HCT116 (cell line): ENCODE data around the gene BAHCC1. TPM values are rescaled to one million over a fixed set of nuclear protein-coding genes. Genes with fewer than 3 reads are reported as not detected.

Source experiments
- ATAC-seq: fragments of 200-7000 bp; cut with Tn5 transposase; 2 replicates; pipeline ENCODE4 v1.9.1; 2020; ENCODE audit warnings: mild to moderate bottlenecking, moderate library complexity
- BruUV-seq: library from RNA; stranded (reverse); fragments of 400-500 nt; replicated peaks from 2 replicates; lab custom pipeline; 2021; lab: Mats Ljungman, UMichigan
- CTCF ChIA-PET: fragments of 300-600 bp; sonication (Branson Sonifier 250); formaldehyde crosslinking; loops from one replicate; lab custom pipeline; 2021; ENCODE audit warnings: antibody characterized with exemption; lab: Charles Lee
- POLR2A ChIA-PET: fragments of 300-600, 350-600 bp; sonication (Branson Sonifier 250); formaldehyde crosslinking; loops from one replicate; lab custom pipeline; 2021; ENCODE audit warnings: antibody characterized with exemption; lab: Charles Lee
- RAD21 ChIA-PET, 2 experiments: fragments of 300-600 bp; sonication (Branson Sonifier 250); formaldehyde crosslinking; loops; one replicate each; lab custom pipeline; 2023; ENCODE audit warnings: low total read pairs in 2 of 2; ENCODE audit not compliant: uncharacterized antibody in 2 of 2, unreplicated experiment in 2 of 2, low non-redundant PET in 1 of 2; lab: Charles Lee
- DNase-seq: peaks from one replicate; pipeline ENCODE4 v3.0.0-alpha.2; 2010; ENCODE audit warnings: low read depth, low spot score
- H2AFZ ChIP-seq: fragments of 200-600 bp; shearing (Covaris generic), sonication (generic); 2 replicates; pipeline ENCODE4 v1.6.1; 2017; ENCODE audit warnings: low read depth, mixed run types, mixed read lengths, antibody characterized with exemption, low read length; ENCODE audit not compliant: poor library complexity, severe bottlenecking
- H3K27ac ChIP-seq: 2 replicates; pipeline ENCODE4 v1.5.1; 2012; ENCODE audit warnings: low read depth, low read length
- H3K27me3 ChIP-seq: fragments of 200-600 bp; sonication (generic); 2 replicates; pipeline ENCODE4 v1.6.1; 2016; ENCODE audit warnings: mixed run types, low read length, mixed read lengths; ENCODE audit not compliant: insufficient read depth
- H3K36me3 ChIP-seq, 2 experiments: fragments of 200-500 bp in 1 of 2; fragments of 200-600 bp in 1 of 2; sonication (Bioruptor generic) in 1 of 2; sonication (generic) in 1 of 2; 2 replicates each; pipeline versions ENCODE4 v1.5.1 to v1.6.1; 2014 to 2016; ENCODE audit warnings: low read length in 2 of 2, inconsistent platforms in 1 of 2, mixed read lengths in 1 of 2, mixed run types in 1 of 2; ENCODE audit not compliant: insufficient read depth in 2 of 2, control insufficient read depth in 1 of 2
- H3K4me1 ChIP-seq, 2 experiments: fragments of 200-600 bp in 1 of 2; sonication (generic) in 1 of 2; 2 replicates each; pipeline versions ENCODE4 v1.5.1 to v1.6.1; 2012 to 2017; ENCODE audit warnings: low read length in 2 of 2, inconsistent platforms in 1 of 2, mild to moderate bottlenecking in 1 of 2, mixed read lengths in 1 of 2, mixed run types in 1 of 2, moderate library complexity in 1 of 2; ENCODE audit not compliant: insufficient read depth in 2 of 2, control insufficient read depth in 1 of 2
- H3K4me2 ChIP-seq: fragments of 200-600 bp; sonication (generic); 2 replicates; pipeline ENCODE4 v1.6.1; 2017; ENCODE audit warnings: mixed run types, low read length, mixed read lengths
- H3K4me3 ChIP-seq, 2 experiments: fragments of 200-600 bp in 1 of 2; sonication (generic) in 1 of 2; replicated peaks in 1 of 2; 2 replicates each; pipeline ENCODE4 v1.5.1; 2011 to 2016; ENCODE audit warnings: low read length in 2 of 2, control low read depth in 1 of 2, low read depth in 1 of 2, mild to moderate bottlenecking in 1 of 2, mixed read lengths in 1 of 2, mixed run types in 1 of 2
- H3K79me2 ChIP-seq: fragments of 200-600 bp; sonication (generic); 2 replicates; pipeline ENCODE4 v1.6.1; 2017; ENCODE audit warnings: mild to moderate bottlenecking, mixed run types, low read length, moderate library complexity, mixed read lengths; ENCODE audit not compliant: insufficient read depth
- H3K9ac ChIP-seq: fragments of 200-600 bp; sonication (generic); 2 replicates; pipeline ENCODE4 v1.6.1; 2016; ENCODE audit warnings: low read length, mixed read lengths
- H3K9me2 ChIP-seq: fragments of 200-600 bp; sonication (generic), shearing (Covaris generic); 2 replicates; pipeline ENCODE4 v1.6.1; 2017; ENCODE audit warnings: mixed run types, mild to moderate bottlenecking, moderate library complexity; ENCODE audit not compliant: insufficient read depth
- H3K9me3 ChIP-seq, 2 experiments: fragments of 200-500 bp in 1 of 2; fragments of 200-600 bp in 1 of 2; sonication (Bioruptor generic) in 1 of 2; sonication (generic) in 1 of 2; 2 replicates each; pipeline ENCODE4 v1.6.1; 2014 to 2017; ENCODE audit warnings: low read length in 2 of 2, mixed read lengths in 2 of 2, inconsistent platforms in 1 of 2, low read depth in 1 of 2, mild to moderate bottlenecking in 1 of 2, mixed run types in 1 of 2, moderate library complexity in 1 of 2; ENCODE audit not compliant: control insufficient read depth in 1 of 2, insufficient read depth in 1 of 2
- H4K20me1 ChIP-seq: fragments of 200-600 bp; sonication (generic), shearing (Covaris generic); 2 replicates; pipeline ENCODE4 v1.6.1; 2017; ENCODE audit warnings: mixed run types, mild to moderate bottlenecking, moderate library complexity; ENCODE audit not compliant: insufficient read depth
- CBX3 ChIP-seq: IDR thresholded peaks from 2 replicates; pipeline ENCODE4 v1.6.1; 2012; ENCODE audit warnings: low read depth
- CEBPB ChIP-seq: IDR thresholded peaks from 2 replicates; pipeline ENCODE4 v1.6.1; 2012; ENCODE audit warnings: low read depth
- EGR1 ChIP-seq: IDR thresholded peaks from 2 replicates; pipeline ENCODE4 v1.6.1; 2012; ENCODE audit warnings: low read depth
- ELF1 ChIP-seq: IDR thresholded peaks from 2 replicates; pipeline ENCODE4 v1.6.1; 2012; ENCODE audit warnings: low read depth, borderline replicate concordance
- EZH2phosphoT487 ChIP-seq: fragments of 200-600 bp; IDR thresholded peaks from 2 replicates; pipeline ENCODE4 v1.6.1; 2018; ENCODE audit warnings: antibody characterized with exemption, borderline replicate concordance
- FOSL1 ChIP-seq: IDR thresholded peaks from 2 replicates; pipeline ENCODE4 v1.6.1; 2012; ENCODE audit warnings: low read depth
- JUND ChIP-seq: IDR thresholded peaks from 2 replicates; pipeline ENCODE4 v1.6.1; 2012
- POLR2A ChIP-seq: IDR thresholded peaks from 2 replicates; pipeline ENCODE4 v1.7.0; 2011; ENCODE audit warnings: borderline replicate concordance; ENCODE audit not compliant: insufficient read depth, insufficient read length; ENCODE audit errors: extremely low read depth
- SIN3A ChIP-seq: IDR thresholded peaks from 2 replicates; pipeline ENCODE4 v1.6.1; 2012; ENCODE audit warnings: low read depth
- SRF ChIP-seq: IDR thresholded peaks from 2 replicates; pipeline ENCODE4 v1.6.1; 2012; ENCODE audit warnings: low read depth
- YY1 ChIP-seq: IDR thresholded peaks from 2 replicates; pipeline ENCODE4 v1.6.1; 2011; ENCODE audit warnings: low read length, low read depth, moderate library complexity, mild to moderate bottlenecking; ENCODE audit not compliant: insufficient replicate concordance; ENCODE audit errors: extremely low read depth
- ZFX ChIP-seq: fragments of 450-650 bp; IDR thresholded peaks from 2 replicates; pipeline ENCODE4 v1.6.1; 2017
- ZNF274 ChIP-seq: fragments of 200-500 bp; sonication (Bioruptor generic); IDR thresholded peaks from 2 replicates; pipeline ENCODE4 v1.6.1; 2014; ENCODE audit warnings: mild to moderate bottlenecking, low read depth, low read length, inconsistent platforms
- intact Hi-C: fragments of 100-400 bp; cut with micrococcal nuclease; formaldehyde crosslinking; loops from 2 replicates; pipeline ENCODE4 v1.10.0; 2022
- total RNA-seq: library from RNA; stranded (reverse); gene quantifications from one replicate; pipeline ENCODE4 v1.2.1, GENCODE V29; 2021; ENCODE audit not compliant: unreplicated experiment
- TF ChIP-seq, protein P1 (sequence below): IDR thresholded peaks from 2 replicates; pipeline ENCODE4 v1.6.1; 2012
- TF ChIP-seq, protein P2 (sequence below): IDR thresholded peaks from 2 replicates; pipeline ENCODE4 v1.6.1; 2011; ENCODE audit warnings: mild to moderate bottlenecking, low read length, moderate library complexity; ENCODE audit not compliant: insufficient replicate concordance; ENCODE audit errors: extremely low read depth
- TF ChIP-seq, protein P3 (sequence below): IDR thresholded peaks from 2 replicates; pipeline ENCODE4 v1.6.1; 2012
- TF ChIP-seq, protein P4 (sequence below), 3 experiments: fragments of 200-600 bp in 1 of 3; sonication (generic) in 1 of 3; IDR thresholded peaks in 2 of 3; conservative IDR thresholded peaks in 1 of 3; 2 replicates each; pipeline ENCODE4 v1.5.1; 2012 to 2017; ENCODE audit warnings: low read depth in 2 of 3, low read length in 2 of 3, antibody characterized with exemption in 1 of 3, borderline replicate concordance in 1 of 3, control low read depth in 1 of 3, mild to moderate bottlenecking in 1 of 3, mixed read lengths in 1 of 3, mixed run types in 1 of 3, moderate library complexity in 1 of 3; ENCODE audit not compliant: insufficient read depth in 1 of 3
- TF ChIP-seq, protein P5 (sequence below): IDR thresholded peaks from 2 replicates; pipeline ENCODE4 v1.6.1; 2012; ENCODE audit warnings: low read depth

The BAHCC1 gene
- total RNA-seq, 1 experiment from 2014 or later, result 45.2 TPM

DNA sequence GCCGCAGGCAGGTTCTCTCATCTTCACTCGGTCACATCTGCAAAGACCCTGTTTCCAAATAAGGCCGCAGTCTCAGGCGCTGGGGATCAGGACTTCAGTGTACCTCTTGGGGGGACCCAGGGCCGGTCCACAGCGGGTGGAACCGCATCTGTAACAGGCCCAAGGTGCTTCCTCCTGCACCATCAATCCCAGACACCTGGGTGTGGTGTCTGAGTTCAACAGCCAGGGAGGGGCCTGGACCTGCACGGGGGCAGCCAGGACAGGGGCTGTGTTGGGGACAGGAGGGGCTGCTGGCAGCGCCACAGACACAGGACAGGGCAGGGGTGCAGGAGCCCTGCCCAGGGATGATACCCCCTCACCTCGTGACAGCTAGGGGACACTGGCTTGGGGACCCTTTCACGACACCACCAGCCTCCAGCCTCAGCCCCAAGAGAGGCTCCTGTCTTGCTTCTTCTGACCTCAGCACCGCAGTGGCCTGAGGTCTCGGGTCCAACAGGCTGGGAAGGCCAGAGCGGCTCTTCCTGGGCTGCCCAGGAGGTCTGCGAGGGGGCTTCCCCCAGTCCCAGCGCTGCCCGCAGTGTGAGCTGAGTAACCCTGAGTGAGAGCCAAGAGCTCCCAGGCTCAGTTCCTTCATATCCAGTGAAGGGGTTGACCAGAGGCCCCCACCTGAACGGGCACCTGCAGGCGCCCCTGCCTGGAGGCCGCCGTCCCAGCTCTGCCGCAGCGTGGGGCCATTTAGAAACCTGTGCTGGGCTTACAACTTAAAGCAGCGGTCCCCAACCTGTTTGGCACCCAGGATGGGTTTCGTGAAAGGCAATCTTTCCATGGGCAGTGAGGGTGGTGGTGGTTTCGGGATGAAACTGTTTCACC, 30.7 kb upstream of the BAHCC1 start:
- H3K27me3 ChIP-seq, result peaks cover 4% of the 10 kb centered on the region; the same call in 1 of the 2 replicates
- POLR2A ChIA-PET, result interaction anchor here (0.7 to 2.0 kb wide), 15 partner anchors 9 to 144 kb away, joined by 3 to 19 read pairs (median 5); partner anchors contain the start of gene BAHCC1

More for the DNA sequence above, 30.7 kb upstream of the BAHCC1 start:
- H3K27ac ChIP-seq, result peak overlapping the region; percentile 68
- no peak for DNase-seq
- H3K9ac ChIP-seq, result peak overlapping the region; percentile 59
- TF ChIP-seq EGR1 (no peak), EZH2phosphoT487 (no peak), ZNF274 (no peak), CBX3 (no peak), JUND (no peak), FOSL1 (no peak), ELF1 (no peak), SIN3A (no peak), CEBPB (no peak), YY1 (no peak), POLR2A (no peak), SRF (no peak), ZFX (no peak)
- TF ChIP-seq, protein P1, sequence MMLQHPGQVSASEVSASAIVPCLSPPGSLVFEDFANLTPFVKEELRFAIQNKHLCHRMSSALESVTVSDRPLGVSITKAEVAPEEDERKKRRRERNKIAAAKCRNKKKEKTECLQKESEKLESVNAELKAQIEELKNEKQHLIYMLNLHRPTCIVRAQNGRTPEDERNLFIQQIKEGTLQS, result no peak
- TF ChIP-seq, protein P2, sequence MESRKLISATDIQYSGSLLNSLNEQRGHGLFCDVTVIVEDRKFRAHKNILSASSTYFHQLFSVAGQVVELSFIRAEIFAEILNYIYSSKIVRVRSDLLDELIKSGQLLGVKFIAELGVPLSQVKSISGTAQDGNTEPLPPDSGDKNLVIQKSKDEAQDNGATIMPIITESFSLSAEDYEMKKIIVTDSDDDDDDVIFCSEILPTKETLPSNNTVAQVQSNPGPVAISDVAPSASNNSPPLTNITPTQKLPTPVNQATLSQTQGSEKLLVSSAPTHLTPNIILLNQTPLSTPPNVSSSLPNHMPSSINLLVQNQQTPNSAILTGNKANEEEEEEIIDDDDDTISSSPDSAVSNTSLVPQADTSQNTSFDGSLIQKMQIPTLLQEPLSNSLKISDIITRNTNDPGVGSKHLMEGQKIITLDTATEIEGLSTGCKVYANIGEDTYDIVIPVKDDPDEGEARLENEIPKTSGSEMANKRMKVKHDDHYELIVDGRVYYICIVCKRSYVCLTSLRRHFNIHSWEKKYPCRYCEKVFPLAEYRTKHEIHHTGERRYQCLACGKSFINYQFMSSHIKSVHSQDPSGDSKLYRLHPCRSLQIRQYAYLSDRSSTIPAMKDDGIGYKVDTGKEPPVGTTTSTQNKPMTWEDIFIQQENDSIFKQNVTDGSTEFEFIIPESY, result no peak
- TF ChIP-seq, protein P3, sequence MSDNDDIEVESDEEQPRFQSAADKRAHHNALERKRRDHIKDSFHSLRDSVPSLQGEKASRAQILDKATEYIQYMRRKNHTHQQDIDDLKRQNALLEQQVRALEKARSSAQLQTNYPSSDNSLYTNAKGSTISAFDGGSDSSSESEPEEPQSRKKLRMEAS, result no peak
- TF ChIP-seq, protein P4, sequence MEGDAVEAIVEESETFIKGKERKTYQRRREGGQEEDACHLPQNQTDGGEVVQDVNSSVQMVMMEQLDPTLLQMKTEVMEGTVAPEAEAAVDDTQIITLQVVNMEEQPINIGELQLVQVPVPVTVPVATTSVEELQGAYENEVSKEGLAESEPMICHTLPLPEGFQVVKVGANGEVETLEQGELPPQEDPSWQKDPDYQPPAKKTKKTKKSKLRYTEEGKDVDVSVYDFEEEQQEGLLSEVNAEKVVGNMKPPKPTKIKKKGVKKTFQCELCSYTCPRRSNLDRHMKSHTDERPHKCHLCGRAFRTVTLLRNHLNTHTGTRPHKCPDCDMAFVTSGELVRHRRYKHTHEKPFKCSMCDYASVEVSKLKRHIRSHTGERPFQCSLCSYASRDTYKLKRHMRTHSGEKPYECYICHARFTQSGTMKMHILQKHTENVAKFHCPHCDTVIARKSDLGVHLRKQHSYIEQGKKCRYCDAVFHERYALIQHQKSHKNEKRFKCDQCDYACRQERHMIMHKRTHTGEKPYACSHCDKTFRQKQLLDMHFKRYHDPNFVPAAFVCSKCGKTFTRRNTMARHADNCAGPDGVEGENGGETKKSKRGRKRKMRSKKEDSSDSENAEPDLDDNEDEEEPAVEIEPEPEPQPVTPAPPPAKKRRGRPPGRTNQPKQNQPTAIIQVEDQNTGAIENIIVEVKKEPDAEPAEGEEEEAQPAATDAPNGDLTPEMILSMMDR (IDR thresholded peaks at IDR 0.05 in 2 of 3, conservative IDR thresholded peaks at IDR 0.05 in 1 of 3; ENCODE audit: borderline replicate concordance in 1 of 3, insufficient read depth in 1 of 3, low read depth in 2 of 3, low read length in 2 of 3), result no peak
- TF ChIP-seq, protein P5, sequence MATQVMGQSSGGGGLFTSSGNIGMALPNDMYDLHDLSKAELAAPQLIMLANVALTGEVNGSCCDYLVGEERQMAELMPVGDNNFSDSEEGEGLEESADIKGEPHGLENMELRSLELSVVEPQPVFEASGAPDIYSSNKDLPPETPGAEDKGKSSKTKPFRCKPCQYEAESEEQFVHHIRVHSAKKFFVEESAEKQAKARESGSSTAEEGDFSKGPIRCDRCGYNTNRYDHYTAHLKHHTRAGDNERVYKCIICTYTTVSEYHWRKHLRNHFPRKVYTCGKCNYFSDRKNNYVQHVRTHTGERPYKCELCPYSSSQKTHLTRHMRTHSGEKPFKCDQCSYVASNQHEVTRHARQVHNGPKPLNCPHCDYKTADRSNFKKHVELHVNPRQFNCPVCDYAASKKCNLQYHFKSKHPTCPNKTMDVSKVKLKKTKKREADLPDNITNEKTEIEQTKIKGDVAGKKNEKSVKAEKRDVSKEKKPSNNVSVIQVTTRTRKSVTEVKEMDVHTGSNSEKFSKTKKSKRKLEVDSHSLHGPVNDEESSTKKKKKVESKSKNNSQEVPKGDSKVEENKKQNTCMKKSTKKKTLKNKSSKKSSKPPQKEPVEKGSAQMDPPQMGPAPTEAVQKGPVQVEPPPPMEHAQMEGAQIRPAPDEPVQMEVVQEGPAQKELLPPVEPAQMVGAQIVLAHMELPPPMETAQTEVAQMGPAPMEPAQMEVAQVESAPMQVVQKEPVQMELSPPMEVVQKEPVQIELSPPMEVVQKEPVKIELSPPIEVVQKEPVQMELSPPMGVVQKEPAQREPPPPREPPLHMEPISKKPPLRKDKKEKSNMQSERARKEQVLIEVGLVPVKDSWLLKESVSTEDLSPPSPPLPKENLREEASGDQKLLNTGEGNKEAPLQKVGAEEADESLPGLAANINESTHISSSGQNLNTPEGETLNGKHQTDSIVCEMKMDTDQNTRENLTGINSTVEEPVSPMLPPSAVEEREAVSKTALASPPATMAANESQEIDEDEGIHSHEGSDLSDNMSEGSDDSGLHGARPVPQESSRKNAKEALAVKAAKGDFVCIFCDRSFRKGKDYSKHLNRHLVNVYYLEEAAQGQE, result no peak
- no peaks in the 10 kb centered on the region for H3K9me2 ChIP-seq
- ATAC-seq, result peak; percentile 16
- H3K9me3 ChIP-seq, result no peaks in the 10 kb centered on the region
- no peaks in the 10 kb centered on the region for H3K79me2 ChIP-seq
- peaks cover 46 to 52% of the 10 kb centered on the region in 2 experiments for H3K4me1 ChIP-seq
- peak overlapping the region; percentile 0 to 61; a peak in 3 of 4 replicates for H3K4me3 ChIP-seq
- no TSS peak for BruUV-seq
- no peaks in the 10 kb centered on the region for H3K36me3 ChIP-seq
- peak overlapping the region; percentile 96 for H3K4me2 ChIP-seq
- H4K20me1 ChIP-seq, result no peaks in the 10 kb centered on the region
- peak overlapping the region; percentile 69 for H2AFZ ChIP-seq
- RAD21 ChIA-PET, result interaction anchor here in 1 of 2 experiments (0.9 to 1.8 kb wide), 3 partner anchors 35 to 108 kb away, joined by 4 to 6 read pairs (median 4); no protein-coding TSS in a partner anchor
- CTCF ChIA-PET, result interaction anchor here (0.9 to 1.5 kb wide), 9 partner anchors 19 to 121 kb away, joined by 3 to 7 read pairs (median 3); partner anchors contain the start of gene SLC38A10
- intact Hi-C loops, result loop anchor here (2.0 kb wide), 1 partner anchor 18 kb away; no protein-coding TSS in a partner anchor
